Endothelial cell (in vitro differentiated cells): ENCODE measurements around the gene PGAM5. TPM values are rescaled to one million over a fixed set of nuclear protein-coding genes. Genes with fewer than 3 reads are reported as not detected.
A peak's percentile ranks its signal among the peaks of the same experiment; 100 is the strongest.

Experiments used
- DNase-seq: peaks from one replicate; pipeline ENCODE4 v3.0.0; 2021; ENCODE audit warnings: low spot score
- H3K27ac Mint-ChIP-seq: one replicate; pipeline ENCODE4 v1.8.0; 2021; ENCODE audit warnings: mixed read lengths, inconsistent platforms; ENCODE audit not compliant: unreplicated experiment
- H3K27me3 Mint-ChIP-seq: one replicate; pipeline ENCODE4 v1.8.0; 2021; ENCODE audit warnings: mild to moderate bottlenecking, moderate library complexity, mixed read lengths, inconsistent platforms; ENCODE audit not compliant: unreplicated experiment
- H3K36me3 Mint-ChIP-seq: one replicate; pipeline ENCODE4 v1.8.0; 2021; ENCODE audit warnings: mild to moderate bottlenecking, low read depth, mixed read lengths, inconsistent platforms; ENCODE audit not compliant: unreplicated experiment
- H3K4me1 Mint-ChIP-seq: one replicate; pipeline ENCODE4 v1.8.0; 2021; ENCODE audit warnings: mild to moderate bottlenecking, mixed read lengths, inconsistent platforms; ENCODE audit not compliant: unreplicated experiment
- H3K4me3 Mint-ChIP-seq: one replicate; pipeline ENCODE4 v1.8.0; 2021; ENCODE audit warnings: mild to moderate bottlenecking, mixed read lengths, inconsistent platforms; ENCODE audit not compliant: unreplicated experiment
- H3K9me3 Mint-ChIP-seq: one replicate; pipeline ENCODE4 v1.8.0; 2021; ENCODE audit warnings: mixed read lengths, inconsistent platforms; ENCODE audit not compliant: unreplicated experiment
- CTCF ChIP-seq: fragments of 200-600 bp; sonication (generic); IDR thresholded peaks from one replicate; pipeline ENCODE4 v1.5.0; 2021; ENCODE audit warnings: antibody characterized with exemption; ENCODE audit not compliant: unreplicated experiment
- long read RNA-seq: library from polyadenylated mRNA; unstranded; transcript quantifications from one replicate; pipeline ENCODE4 v2.0.0, GENCODE V29; 2020; ENCODE audit not compliant: unreplicated experiment
- total RNA-seq: library from RNA; stranded (reverse); fragmentation: NEBNext Ultra II Directional; extraction: Animal tissue kit (Norgen Biotek cat#: 25700); gene quantifications from one replicate; pipeline ENCODE4 v1.2.1, GENCODE V29; 2021; ENCODE audit not compliant: unreplicated experiment

Gene PGAM5
- total RNA-seq = 43.9 TPM
- long read RNA-seq = 0 reads

DNA sequence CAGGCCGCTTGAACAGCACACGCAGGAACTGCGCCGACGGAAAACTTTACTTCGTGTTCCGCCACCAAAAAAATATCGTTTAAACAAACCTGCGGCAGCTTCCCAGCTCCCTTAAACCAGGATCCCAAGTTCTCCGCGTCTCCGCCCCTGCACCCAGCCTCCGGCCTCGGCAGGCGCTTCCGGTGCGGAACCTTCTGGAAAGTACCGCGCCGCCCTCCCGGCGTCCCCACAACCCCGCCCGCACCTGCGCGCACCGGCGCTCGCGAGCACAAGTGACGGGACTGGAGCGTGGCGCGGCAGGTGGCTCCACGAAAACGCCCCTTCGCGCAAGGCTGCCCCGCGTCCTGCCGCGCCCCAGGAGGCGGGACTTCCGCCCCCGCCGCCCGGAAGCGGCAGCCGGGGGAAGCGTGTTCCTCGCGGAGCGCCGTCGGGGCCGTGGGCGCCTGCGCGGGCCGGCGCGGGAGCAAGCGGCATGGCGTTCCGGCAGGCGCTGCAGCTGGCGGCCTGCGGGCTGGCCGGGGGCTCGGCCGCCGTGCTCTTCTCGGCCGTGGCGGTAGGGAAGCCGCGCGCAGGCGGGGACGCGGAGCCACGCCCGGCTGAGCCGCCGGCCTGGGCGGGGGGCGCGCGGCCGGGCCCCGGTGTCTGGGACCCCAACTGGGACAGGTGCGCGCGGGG is at the start of gene PGAM5:
PGAM5 (plus strand) TSS at position 438 of the 675 bp plus-strand sequence; CDS start at position 473, 35 bp downstream.
- peaks cover 8% of the 10 kb centered on the region for H3K4me1 Mint-ChIP-seq
- no peak for TF ChIP-seq CTCF

GRCh38 chr12:132660996-132661395 is 49.6 kb upstream of the PGAM5 start:
- TF ChIP-seq CTCF = no peak
- Mint-ChIP-seq H3K4me3 (peak overlapping the region; percentile 75), H3K4me1 (peaks cover 78% of the 10 kb centered on the region), H3K27me3 (peaks cover 13% of the 10 kb centered on the region), H3K27ac (peak overlapping the region; percentile 95), H3K9me3 (no peaks in the 10 kb centered on the region), H3K36me3 (peaks cover 63% of the 10 kb centered on the region)
- no peak for DNase-seq

More for the DNA sequence above, at the start of gene PGAM5:
- no peaks in the 10 kb centered on the region for H3K9me3 Mint-ChIP-seq
- H3K27me3 Mint-ChIP-seq = peaks cover 17% of the 10 kb centered on the region
- peaks cover 15% of the 10 kb centered on the region for H3K36me3 Mint-ChIP-seq
- H3K27ac Mint-ChIP-seq = peak within 1 kb of the TSS; percentile 92
- DNase-seq = peak; percentile 81
- peak within 1 kb of the TSS; percentile 98 for H3K4me3 Mint-ChIP-seq

GRCh38 chr12:132661972-132662371 is 48.7 kb upstream of the PGAM5 start:
- peaks cover 78% of the 10 kb centered on the region for H3K4me1 Mint-ChIP-seq
- H3K27me3 Mint-ChIP-seq = peaks cover 13% of the 10 kb centered on the region
- H3K27ac Mint-ChIP-seq = peak overlapping the region; percentile 39
- H3K4me3 Mint-ChIP-seq = peak overlapping the region; percentile 65
- H3K9me3 Mint-ChIP-seq = no peaks in the 10 kb centered on the region
- H3K36me3 Mint-ChIP-seq = peaks cover 66% of the 10 kb centered on the region
- DNase-seq = no peak
- no peak for TF ChIP-seq CTCF

GRCh38 chr12:132662901-132663755 is 47.5 kb upstream of the PGAM5 start:
- no peak for TF ChIP-seq CTCF
- no peak for DNase-seq
- Mint-ChIP-seq H3K36me3 (peaks cover 60% of the 10 kb centered on the region), H3K9me3 (no peaks in the 10 kb centered on the region), H3K27me3 (peaks cover 13% of the 10 kb centered on the region), H3K27ac (peak overlapping the region; percentile 61), H3K4me3 (peak overlapping the region; percentile 69), H3K4me1 (peaks cover 72% of the 10 kb centered on the region)
